Lung (tissue), 12 donors: ENCODE results near the gene OTP. TPM values are rescaled to one million over a fixed set of nuclear protein-coding genes. Genes with fewer than 3 reads are reported as not detected.
A peak's percentile ranks its signal among the peaks of the same experiment; 100 is the strongest.

Source experiments
- ATAC-seq: fragments of 200-7000 bp; cut with Tn5 transposase; one replicate; pipeline ENCODE4 v1.9.1; 2020; ENCODE audit warnings: moderate number of reproducible peaks; ENCODE audit not compliant: insufficient read depth, low FRiP score
- DNase-seq, 3 donors: peaks; one replicate each; pipeline ENCODE4 v3.0.0-alpha.2; 2013 to 2017
- H3K27ac ChIP-seq, 2 donors: one replicate each; pipeline ENCODE4 v1.5.1; 2013; ENCODE audit warnings: mild to moderate bottlenecking in 2 of 2, moderate library complexity in 2 of 2, control low read depth in 1 of 2, inconsistent platforms in 1 of 2, low read depth in 1 of 2, low read length in 1 of 2
- H3K27me3 ChIP-seq, 3 donors: one replicate each; pipeline ENCODE4 v1.5.1; 2013; ENCODE audit warnings: low read length in 2 of 3; ENCODE audit not compliant: control insufficient read depth in 3 of 3, insufficient read depth in 3 of 3
- H3K36me3 ChIP-seq, 4 donors: one replicate each; pipeline ENCODE4 v1.5.1; 2013; ENCODE audit warnings: low read length in 4 of 4, mild to moderate bottlenecking in 1 of 4, moderate library complexity in 1 of 4; ENCODE audit not compliant: control insufficient read depth in 4 of 4, insufficient read depth in 4 of 4
- H3K4me1 ChIP-seq, 5 donors: one replicate each; pipeline ENCODE4 v1.5.1; 2013; ENCODE audit warnings: low read length in 5 of 5, mild to moderate bottlenecking in 2 of 5, moderate library complexity in 1 of 5; ENCODE audit not compliant: control insufficient read depth in 5 of 5, insufficient read depth in 5 of 5
- H3K4me3 ChIP-seq: one replicate; pipeline ENCODE4 v1.5.1; 2013; ENCODE audit warnings: mild to moderate bottlenecking, control low read depth, moderate library complexity
- H3K9ac ChIP-seq, 2 donors: one replicate each; pipeline ENCODE4 v1.5.1; 2013; ENCODE audit warnings: low read length in 2 of 2, control low read depth in 1 of 2; ENCODE audit not compliant: insufficient read depth in 1 of 2
- H3K9me3 ChIP-seq, 4 donors: one replicate each; pipeline ENCODE4 v1.5.1; 2013; ENCODE audit warnings: low read length in 3 of 4, mild to moderate bottlenecking in 1 of 4, moderate library complexity in 1 of 4; ENCODE audit not compliant: control insufficient read depth in 4 of 4, insufficient read depth in 3 of 4
- CTCF ChIP-seq: IDR thresholded peaks from 2 replicates; pipeline ENCODE4 v1.5.1; 2012; ENCODE audit warnings: mild to moderate bottlenecking; ENCODE audit errors: control extremely low read depth, extremely low read depth
- WGBS, 2 donors: extraction: QIAGEN DNeasy Blood & Tissue Kit; methylation state at CpG; one replicate each; pipeline ENCODE4 v1.1.7; 2013; 5-methylcytosine and 5-hydroxymethylcytosine counted together
- polyA plus RNA-seq, 2 donors: library from polyadenylated mRNA; stranded (reverse); fragments of 200-250 nt; gene quantifications; one replicate each; pipeline ENCODE4 v1.2.1, GENCODE V29; 2013
- total RNA-seq, 2 donors: library from RNA; depleted of rRNA in 1 of 2; stranded (reverse); fragments of >200 nt in 1 of 2; gene quantifications; one replicate each; pipeline ENCODE4 v1.2.1, GENCODE V29; 2014 to 2021
- donor health status: control.
- donor health status: control.
- donor health status: Bipolar disorder and iron deficiency.
- donor health status: healthy.
- donor health status: DM: yes; HTN: yes; CAD: no.

The OTP gene
- total and polyA plus RNA-seq, 4 donors = not detected

- Histone ChIP-seq H3K4me1 (peaks cover 0 to 15% (median under 1%) of the 10 kb centered on the region in 5 donors), H3K9me3 (peaks cover 0 to 5% (median 0%) of the 10 kb centered on the region in 4 donors), H3K4me3 (no peak overlapping the region), H3K27me3 (peaks cover 0 to 85% (median 79%) of the 10 kb centered on the region in 3 donors), H3K36me3 (no peaks in the 10 kb centered on the region), H3K27ac (no peak overlapping the region), H3K9ac (no peak overlapping the region)
- TF ChIP-seq CTCF = no peak
- no peak for ATAC-seq
- WGBS, 2 donors = 44 to 46% methylated on average over 11 of the region's 11 CpGs
- DNase-seq = no peak
Observed at GRCh38 chr5:77645995-77646639, 7.6 kb upstream of the OTP start.

- 2 to 3% methylated on average over 60 to 80 of the region's 80 CpGs for WGBS, 2 donors
- H3K9me3 ChIP-seq = peaks cover 0 to 7% (median 0%) of the 10 kb centered on the region in 4 donors
- H3K36me3 ChIP-seq = no peaks in the 10 kb centered on the region
- no peak overlapping the region for H3K4me3 ChIP-seq
- H3K4me1 ChIP-seq = peaks cover 0 to 22% (median 8%) of the 10 kb centered on the region in 5 donors
- DNase-seq (peak; percentile 30 to 47 (median 33)), ATAC-seq (no peak)
- no peak for TF ChIP-seq CTCF
- H3K27ac ChIP-seq = no peak overlapping the region
- peaks cover 0 to 85% (median 82%) of the 10 kb centered on the region in 3 donors for H3K27me3 ChIP-seq
- H3K9ac ChIP-seq = no peak overlapping the region
Observed at GRCh38 chr5:77645158-77645994, 6.9 kb upstream of the OTP start.

- peaks cover 0 to 91% (median 83%) of the 10 kb centered on the region in 3 donors for H3K27me3 ChIP-seq
- H3K27ac ChIP-seq = no peak overlapping the region
- no peaks in the 10 kb centered on the region for H3K36me3 ChIP-seq
- no peak for ATAC-seq
- TF ChIP-seq CTCF = no peak
- H3K4me3 ChIP-seq = no peak overlapping the region
- peaks cover 0 to 25% (median 10%) of the 10 kb centered on the region in 5 donors for H3K4me1 ChIP-seq
- 11 to 14% methylated on average over 32 to 33 of the region's 33 CpGs for WGBS, 2 donors
- peak; percentile 16 to 43 (median 19) for DNase-seq
- peaks cover 0 to 7% (median 0%) of the 10 kb centered on the region in 4 donors for H3K9me3 ChIP-seq
- no peak overlapping the region for H3K9ac ChIP-seq
Observed at GRCh38 chr5:77644371-77645157, 6.1 kb upstream of the OTP start.
